Measurements from ENCODE around the gene G6PD.
A peak's percentile ranks its signal among the peaks of the same experiment; 100 is the strongest.

The G6PD gene

DNA sequence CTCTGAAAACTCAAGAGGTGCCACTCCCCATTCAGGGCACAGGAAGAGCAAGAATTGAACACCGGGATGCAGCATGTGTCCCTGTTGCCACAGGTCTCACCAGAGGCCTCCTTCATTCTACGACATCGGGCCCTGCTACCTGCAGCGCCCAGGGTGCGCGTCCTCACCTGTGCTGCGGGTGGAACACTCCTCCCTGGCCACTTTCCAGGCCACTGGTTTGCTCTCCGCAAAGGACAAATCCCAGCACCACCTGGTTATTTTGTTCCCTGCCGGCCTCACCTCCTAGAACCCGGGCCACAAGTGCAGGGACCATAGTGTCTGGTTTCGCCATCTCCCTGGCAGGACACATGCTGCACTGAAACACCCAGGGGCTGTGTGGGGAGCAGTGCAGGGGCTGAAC lies 16.4 kb downstream of the G6PD start:
- Histone ChIP-seq H2AFZ (ENCODE audit: low read length, unreplicated experiment) (no peak overlapping the region), H3K79me2 (ENCODE audit: control insufficient read depth, insufficient read depth, low read length, unreplicated experiment) (no peaks in the 10 kb centered on the region), H3K4me1 (ENCODE audit: control insufficient read depth, insufficient read depth, low read length, unreplicated experiment) (peaks cover 23% of the 10 kb centered on the region), H3K27me3 (ENCODE audit: insufficient read depth, low read length) (no peaks in the 10 kb centered on the region), H3K4me3 (ENCODE audit: low read depth, low read length) (no peak overlapping the region), H3K27ac (ENCODE audit: low read depth, low read length) (no peak overlapping the region), H3K36me3 (ENCODE audit: insufficient read depth, low read length) (no peaks in the 10 kb centered on the region)

DNA sequence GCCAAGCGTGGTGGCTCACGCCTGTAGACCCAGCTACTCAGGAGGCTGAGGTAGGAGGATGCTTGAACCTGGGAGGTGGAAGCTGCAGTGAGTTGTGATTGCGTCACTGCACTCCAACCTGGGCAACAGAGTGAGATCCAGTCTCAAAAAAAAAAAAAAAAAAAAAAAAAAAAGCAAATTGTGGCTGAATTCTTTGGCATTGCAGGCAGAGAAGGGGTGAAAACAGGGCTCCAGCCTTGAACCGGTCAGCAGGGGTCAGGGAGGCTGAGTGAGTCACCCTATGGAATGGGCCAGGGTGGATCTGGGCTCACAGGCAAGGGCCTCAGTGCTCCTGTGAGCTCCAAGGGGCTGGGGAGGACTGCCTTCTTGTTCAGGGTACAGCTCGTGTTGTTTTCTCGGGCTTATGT lies 17.4 kb downstream of the G6PD start:
- H2AFZ ChIP-seq (ENCODE audit: low read length, unreplicated experiment) = no peak overlapping the region
- peaks cover 16% of the 10 kb centered on the region for H3K4me1 ChIP-seq (ENCODE audit: control insufficient read depth, insufficient read depth, low read length, unreplicated experiment)
- no peaks in the 10 kb centered on the region for H3K27me3 ChIP-seq (ENCODE audit: insufficient read depth, low read length)
- no peaks in the 10 kb centered on the region for H3K36me3 ChIP-seq (ENCODE audit: insufficient read depth, low read length)
- no peak overlapping the region; the same call in 1 of the 2 replicates for H3K27ac ChIP-seq (ENCODE audit: low read depth, low read length)
- no peak overlapping the region for H3K4me3 ChIP-seq (ENCODE audit: low read depth, low read length)
- no peaks in the 10 kb centered on the region for H3K79me2 ChIP-seq (ENCODE audit: control insufficient read depth, insufficient read depth, low read length, unreplicated experiment)

- H3K36me3 ChIP-seq (ENCODE audit: insufficient read depth, low read length) = no peaks in the 10 kb centered on the region
- H3K4me1 ChIP-seq (ENCODE audit: control insufficient read depth, insufficient read depth, low read length, unreplicated experiment) = peaks cover 16% of the 10 kb centered on the region
- peak overlapping the region; percentile 58; the same call in 1 of the 2 replicates for H3K4me3 ChIP-seq (ENCODE audit: low read depth, low read length)
- H2AFZ ChIP-seq (ENCODE audit: low read length, unreplicated experiment) = no peak overlapping the region
- no peaks in the 10 kb centered on the region for H3K27me3 ChIP-seq (ENCODE audit: insufficient read depth, low read length)
- H3K27ac ChIP-seq (ENCODE audit: low read depth, low read length) = peak overlapping the region; percentile 70
- no peaks in the 10 kb centered on the region for H3K79me2 ChIP-seq (ENCODE audit: control insufficient read depth, insufficient read depth, low read length, unreplicated experiment)
These were observed 19.6 kb downstream of the G6PD start for GRCh38 chrX:154526901-154527675.

DNA sequence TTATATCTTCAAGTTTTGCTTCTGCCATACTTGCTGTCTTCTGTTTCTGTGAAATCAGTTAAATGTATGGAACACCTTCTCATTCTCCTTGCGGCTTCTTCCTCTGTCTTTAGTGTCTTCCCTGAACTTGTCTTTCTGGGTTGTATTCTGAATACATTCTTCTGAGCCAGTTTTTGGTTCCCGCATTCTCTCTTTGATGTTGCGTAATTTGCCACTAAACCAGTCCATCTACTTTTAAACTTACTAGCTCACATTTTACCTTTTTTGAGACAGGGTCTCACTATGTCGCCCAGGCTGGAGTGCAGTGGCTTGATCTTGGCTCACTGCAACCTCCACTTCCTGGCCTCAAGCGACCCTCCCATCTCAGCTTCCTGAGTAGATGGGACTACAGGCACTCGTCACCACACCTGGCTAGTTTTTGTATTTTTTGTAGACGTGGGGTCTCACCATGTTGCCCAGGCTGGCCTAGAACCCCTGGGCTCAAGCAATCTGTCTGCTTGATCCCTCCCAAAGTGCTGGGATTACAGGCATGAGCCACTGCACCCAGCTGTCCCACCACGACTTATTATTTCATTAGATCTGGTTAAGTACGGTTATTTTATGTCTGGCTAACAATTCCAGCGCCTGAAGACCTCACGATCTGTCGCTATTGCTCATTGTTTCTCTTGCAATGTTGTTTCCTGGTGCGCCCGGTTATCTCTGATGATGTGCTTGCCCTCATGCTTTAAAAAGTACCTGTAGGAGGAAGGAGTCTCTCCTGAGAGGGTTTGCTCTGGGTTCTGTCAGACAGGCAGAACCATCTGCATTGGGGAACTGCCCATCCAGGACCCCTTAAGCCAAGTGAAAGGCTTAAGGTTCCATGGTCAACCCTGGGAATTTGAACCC lies 20.8 kb downstream of the G6PD start:
- Histone ChIP-seq H2AFZ (ENCODE audit: low read length, unreplicated experiment) (no peak overlapping the region), H3K4me1 (ENCODE audit: control insufficient read depth, insufficient read depth, low read length, unreplicated experiment) (peaks cover 13% of the 10 kb centered on the region), H3K27ac (ENCODE audit: low read depth, low read length) (no peak overlapping the region), H3K4me3 (ENCODE audit: low read depth, low read length) (no peak overlapping the region), H3K79me2 (ENCODE audit: control insufficient read depth, insufficient read depth, low read length, unreplicated experiment) (no peaks in the 10 kb centered on the region), H3K27me3 (ENCODE audit: insufficient read depth, low read length) (no peaks in the 10 kb centered on the region), H3K36me3 (ENCODE audit: insufficient read depth, low read length) (no peaks in the 10 kb centered on the region)

GRCh38 chrX:154519389-154519788 lies 27.3 kb downstream of the G6PD start:
- H2AFZ ChIP-seq (ENCODE audit: low read length, unreplicated experiment) = no peak overlapping the region
- no peak overlapping the region for H3K27ac ChIP-seq (ENCODE audit: low read depth, low read length)
- H3K4me1 ChIP-seq (ENCODE audit: control insufficient read depth, insufficient read depth, low read length, unreplicated experiment) = no peaks in the 10 kb centered on the region
- H3K27me3 ChIP-seq (ENCODE audit: insufficient read depth, low read length) = no peaks in the 10 kb centered on the region
- H3K79me2 ChIP-seq (ENCODE audit: control insufficient read depth, insufficient read depth, low read length, unreplicated experiment) = peaks cover 8% of the 10 kb centered on the region
- no peaks in the 10 kb centered on the region for H3K36me3 ChIP-seq (ENCODE audit: insufficient read depth, low read length)
- no peak overlapping the region for H3K4me3 ChIP-seq (ENCODE audit: low read depth, low read length)

GRCh38 chrX:154517101-154517781 lies 29.4 kb downstream of the G6PD start:
- H3K79me2 ChIP-seq (ENCODE audit: control insufficient read depth, insufficient read depth, low read length, unreplicated experiment) = peaks cover 8% of the 10 kb centered on the region
- peak overlapping the region; percentile 53; the same call in 1 of the 2 replicates for H3K27ac ChIP-seq (ENCODE audit: low read depth, low read length)
- peak overlapping the region; percentile 84 for H3K4me3 ChIP-seq (ENCODE audit: low read depth, low read length)
- H3K27me3 ChIP-seq (ENCODE audit: insufficient read depth, low read length) = no peaks in the 10 kb centered on the region
- no peaks in the 10 kb centered on the region for H3K4me1 ChIP-seq (ENCODE audit: control insufficient read depth, insufficient read depth, low read length, unreplicated experiment)
- no peaks in the 10 kb centered on the region for H3K36me3 ChIP-seq (ENCODE audit: insufficient read depth, low read length)
- H2AFZ ChIP-seq (ENCODE audit: low read length, unreplicated experiment) = peak overlapping the region; percentile 91

DNA sequence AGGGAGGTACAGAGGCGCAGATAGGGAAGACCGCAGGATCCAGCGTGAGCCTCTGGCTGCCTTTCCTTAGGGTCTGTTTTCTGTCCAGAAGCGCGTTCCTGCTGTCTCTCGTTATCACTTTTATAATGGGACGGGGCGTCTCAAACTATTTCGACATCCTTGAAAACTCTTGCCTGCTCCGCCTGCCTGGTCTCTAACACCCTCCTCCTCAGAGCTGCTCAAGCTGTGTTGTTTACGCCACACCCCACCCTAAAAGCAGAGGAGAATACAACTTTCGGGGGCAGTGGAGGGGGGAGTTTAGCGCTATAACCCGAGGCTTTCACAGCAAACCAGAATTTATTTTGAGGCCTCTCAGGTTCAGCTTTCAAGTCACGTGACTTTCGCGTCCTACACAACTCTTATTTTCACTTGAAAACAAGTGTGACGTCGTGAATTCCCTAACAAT lies 30.0 kb downstream of the G6PD start:
- H3K4me1 ChIP-seq (ENCODE audit: control insufficient read depth, insufficient read depth, low read length, unreplicated experiment) = no peaks in the 10 kb centered on the region
- peak overlapping the region; percentile 91 for H2AFZ ChIP-seq (ENCODE audit: low read length, unreplicated experiment)
- peak overlapping the region; percentile 84 for H3K4me3 ChIP-seq (ENCODE audit: low read depth, low read length)
- peaks cover 8% of the 10 kb centered on the region for H3K79me2 ChIP-seq (ENCODE audit: control insufficient read depth, insufficient read depth, low read length, unreplicated experiment)
- peak overlapping the region; percentile 53 for H3K27ac ChIP-seq (ENCODE audit: low read depth, low read length)
- no peaks in the 10 kb centered on the region for H3K36me3 ChIP-seq (ENCODE audit: insufficient read depth, low read length)
- no peaks in the 10 kb centered on the region for H3K27me3 ChIP-seq (ENCODE audit: insufficient read depth, low read length)

- Histone ChIP-seq H3K79me2 (ENCODE audit: control insufficient read depth, insufficient read depth, low read length, unreplicated experiment) (peaks cover 8% of the 10 kb centered on the region), H3K27me3 (ENCODE audit: insufficient read depth, low read length) (no peaks in the 10 kb centered on the region), H3K27ac (ENCODE audit: low read depth, low read length) (peak within 1 kb of the TSS; percentile 53), H3K36me3 (ENCODE audit: insufficient read depth, low read length) (no peaks in the 10 kb centered on the region), H3K4me1 (ENCODE audit: control insufficient read depth, insufficient read depth, low read length, unreplicated experiment) (no peaks in the 10 kb centered on the region), H3K4me3 (ENCODE audit: low read depth, low read length) (peak within 1 kb of the TSS; percentile 84), H2AFZ (ENCODE audit: low read length, unreplicated experiment) (peak within 1 kb of the TSS; percentile 91)
These were observed 30.5 kb downstream of the G6PD start, which contains the start of gene FAM3A for GRCh38 chrX:154515966-154516655. Gene FAM3A (minus strand): TSS chrX:154516232. CDS start chrX:154515772, 460 bp downstream.

GRCh38 chrX:154515090-154515965 lies 31.3 kb downstream of the G6PD start:
- no peaks in the 10 kb centered on the region for H3K36me3 ChIP-seq (ENCODE audit: insufficient read depth, low read length)
- H2AFZ ChIP-seq (ENCODE audit: low read length, unreplicated experiment) = no peak overlapping the region
- no peaks in the 10 kb centered on the region for H3K27me3 ChIP-seq (ENCODE audit: insufficient read depth, low read length)
- H3K4me3 ChIP-seq (ENCODE audit: low read depth, low read length) = peak overlapping the region; percentile 78
- no peaks in the 10 kb centered on the region for H3K4me1 ChIP-seq (ENCODE audit: control insufficient read depth, insufficient read depth, low read length, unreplicated experiment)
- H3K27ac ChIP-seq (ENCODE audit: low read depth, low read length) = peak overlapping the region; percentile 33; the same call in 1 of the 2 replicates
- H3K79me2 ChIP-seq (ENCODE audit: control insufficient read depth, insufficient read depth, low read length, unreplicated experiment) = peaks cover 8% of the 10 kb centered on the region

Data from ACC112 (cell line).